ENCODE results near the gene RERE. TPM values are rescaled to one million over a fixed set of nuclear protein-coding genes. Genes with fewer than 3 reads are reported as not detected.

The RERE gene
- total RNA-seq, 1 donor, result 55.0 TPM

- no peak overlapping the region for H3K27ac ChIP-seq (ENCODE audit: low read depth, low read length)
- H2AFZ ChIP-seq (ENCODE audit: low read length), result no peak overlapping the region
- peaks cover 36% of the 10 kb centered on the region for H3K79me2 ChIP-seq (ENCODE audit: insufficient read depth, low read length)
- peaks cover 2% of the 10 kb centered on the region for H4K20me1 ChIP-seq (ENCODE audit: insufficient read depth, low read length)
- no peaks in the 10 kb centered on the region for H3K36me3 ChIP-seq (ENCODE audit: insufficient read depth, low read length)
- H3K4me2 ChIP-seq (ENCODE audit: insufficient read depth, low read length), result no peak overlapping the region
- peaks cover 25% of the 10 kb centered on the region for H3K4me1 ChIP-seq (ENCODE audit: insufficient read depth, low read length)
- H3K4me3 ChIP-seq (ENCODE audit: insufficient read depth, low read length), result no peak overlapping the region
- DNase-seq (ENCODE audit: insufficient read length, low spot score, missing footprints), result no peak
- no peak for TF ChIP-seq CTCF (IDR thresholded peaks at IDR 0.05; ENCODE audit: extremely low read depth, low read depth, low read length)
- H3K27me3 ChIP-seq (ENCODE audit: insufficient read depth, low read length), result no peaks in the 10 kb centered on the region
- no peaks in the 10 kb centered on the region for H3K9me3 ChIP-seq (ENCODE audit: low read depth, low read length)
These were observed 112.5 kb downstream of the RERE start for GRCh38 chr1:8704866-8705506.

GRCh38 chr1:8702850-8703810 is 114.3 kb downstream of the RERE start:
- peak overlapping the region; percentile 82 for H3K27ac ChIP-seq (ENCODE audit: low read depth, low read length)
- H2AFZ ChIP-seq (ENCODE audit: low read length), result peak overlapping the region; percentile 75
- peaks cover 25% of the 10 kb centered on the region for H3K4me1 ChIP-seq (ENCODE audit: insufficient read depth, low read length)
- no peaks in the 10 kb centered on the region for H3K36me3 ChIP-seq (ENCODE audit: insufficient read depth, low read length)
- H3K79me2 ChIP-seq (ENCODE audit: insufficient read depth, low read length), result peaks cover 53% of the 10 kb centered on the region
- H3K9me3 ChIP-seq (ENCODE audit: low read depth, low read length), result no peaks in the 10 kb centered on the region
- peak overlapping the region; percentile 93 for H3K4me2 ChIP-seq (ENCODE audit: insufficient read depth, low read length)
- H3K4me3 ChIP-seq (ENCODE audit: insufficient read depth, low read length), result peak overlapping the region; percentile 77
- peak; percentile 99 for DNase-seq (ENCODE audit: insufficient read length, low spot score, missing footprints)
- no peak for TF ChIP-seq CTCF (IDR thresholded peaks at IDR 0.05; ENCODE audit: extremely low read depth, low read depth, low read length)
- peaks cover 2% of the 10 kb centered on the region for H4K20me1 ChIP-seq (ENCODE audit: insufficient read depth, low read length)
- H3K27me3 ChIP-seq (ENCODE audit: insufficient read depth, low read length), result no peaks in the 10 kb centered on the region

- TF ChIP-seq CTCF (IDR thresholded peaks at IDR 0.05; ENCODE audit: extremely low read depth, low read depth, low read length), result no peak
- peaks cover 56% of the 10 kb centered on the region for H3K79me2 ChIP-seq (ENCODE audit: insufficient read depth, low read length)
These were observed 115.0 kb downstream of the RERE start for GRCh38 chr1:8702472-8702849.

More at GRCh38 chr1:8702472-8702849, 115.0 kb downstream of the RERE start:
- H3K4me1 ChIP-seq (ENCODE audit: insufficient read depth, low read length), result peaks cover 25% of the 10 kb centered on the region
- peak overlapping the region; percentile 76 for H3K4me2 ChIP-seq (ENCODE audit: insufficient read depth, low read length)
- no peak overlapping the region for H2AFZ ChIP-seq (ENCODE audit: low read length)
- no peak for DNase-seq (ENCODE audit: insufficient read length, low spot score, missing footprints)
- no peaks in the 10 kb centered on the region for H3K36me3 ChIP-seq (ENCODE audit: insufficient read depth, low read length)
- H3K27ac ChIP-seq (ENCODE audit: low read depth, low read length), result peak overlapping the region; percentile 82
- H3K27me3 ChIP-seq (ENCODE audit: insufficient read depth, low read length), result no peaks in the 10 kb centered on the region
- peaks cover 2% of the 10 kb centered on the region for H4K20me1 ChIP-seq (ENCODE audit: insufficient read depth, low read length)
- H3K9me3 ChIP-seq (ENCODE audit: low read depth, low read length), result no peaks in the 10 kb centered on the region
- peak overlapping the region; percentile 77 for H3K4me3 ChIP-seq (ENCODE audit: insufficient read depth, low read length)

Measured in osteoblast (primary cell).